ENCODE data around the gene COX6A2. TPM values are rescaled to one million over a fixed set of nuclear protein-coding genes. Genes with fewer than 3 reads are reported as not detected.

COX6A2 gene
- total RNA-seq, 1 experiment from 2014 or later = not detected

- Histone ChIP-seq H3K4me3 (no peak overlapping the region), H3K27ac (no peak overlapping the region), H3K4me1 (replicated peaks) (peaks cover 13% of the 10 kb centered on the region), H3K27me3 (replicated peaks) (no peaks in the 10 kb centered on the region), H3K9me3 (replicated peaks) (no peaks in the 10 kb centered on the region), H3K36me3 (peaks cover 19% of the 10 kb centered on the region)
- DNase-seq (ENCODE audit: low read depth in 1 of 2, low spot score in 2 of 2) = no peak
Observed at GRCh38 chr16:31467858-31468257, 39.7 kb upstream of the COX6A2 start.

- Histone ChIP-seq H3K27me3 (replicated peaks) (no peaks in the 10 kb centered on the region), H3K36me3 (peaks cover 17% of the 10 kb centered on the region), H3K4me3 (no peak overlapping the region), H3K4me1 (replicated peaks) (peaks cover 13% of the 10 kb centered on the region), H3K9me3 (replicated peaks) (no peaks in the 10 kb centered on the region), H3K27ac (no peak overlapping the region)
- DNase-seq (ENCODE audit: low read depth in 1 of 2, low spot score in 2 of 2) = no peak
Observed at GRCh38 chr16:31467151-31467773, 39.1 kb upstream of the COX6A2 start.

GRCh38 chr16:31466381-31466841 lies 38.3 kb upstream of the COX6A2 start:
- peaks cover 11% of the 10 kb centered on the region for H3K4me1 ChIP-seq (replicated peaks)
- no peaks in the 10 kb centered on the region for H3K9me3 ChIP-seq (replicated peaks)
- H3K27ac ChIP-seq = no peak overlapping the region
- DNase-seq (ENCODE audit: low read depth in 1 of 2, low spot score in 2 of 2) = no peak
- no peaks in the 10 kb centered on the region for H3K27me3 ChIP-seq (replicated peaks)
- no peak overlapping the region for H3K4me3 ChIP-seq
- peaks cover 18% of the 10 kb centered on the region for H3K36me3 ChIP-seq

- H3K27ac ChIP-seq = no peak overlapping the region
- H3K27me3 ChIP-seq (replicated peaks) = no peaks in the 10 kb centered on the region
- H3K4me1 ChIP-seq (replicated peaks) = peaks cover 6% of the 10 kb centered on the region
- peaks cover 18% of the 10 kb centered on the region for H3K36me3 ChIP-seq
- no peak overlapping the region for H3K4me3 ChIP-seq
- no peaks in the 10 kb centered on the region for H3K9me3 ChIP-seq (replicated peaks)
- no peak for DNase-seq (ENCODE audit: low read depth in 1 of 2, low spot score in 2 of 2)
Observed at GRCh38 chr16:31465788-31466370, 37.7 kb upstream of the COX6A2 start.

GRCh38 chr16:31464781-31465260 lies 36.7 kb upstream of the COX6A2 start:
- Histone ChIP-seq H3K27me3 (replicated peaks) (no peaks in the 10 kb centered on the region), H3K36me3 (peaks cover 18% of the 10 kb centered on the region), H3K27ac (no peak overlapping the region), H3K4me3 (no peak overlapping the region), H3K4me1 (replicated peaks) (peaks cover 7% of the 10 kb centered on the region), H3K9me3 (replicated peaks) (no peaks in the 10 kb centered on the region)
- DNase-seq (ENCODE audit: low read depth in 1 of 2, low spot score in 2 of 2) = no peak

- Histone ChIP-seq H3K4me1 (replicated peaks) (peaks cover 7% of the 10 kb centered on the region), H3K9me3 (replicated peaks) (no peaks in the 10 kb centered on the region), H3K27ac (no peak overlapping the region), H3K36me3 (peaks cover 20% of the 10 kb centered on the region), H3K4me3 (no peak overlapping the region), H3K27me3 (replicated peaks) (no peaks in the 10 kb centered on the region)
- no peak for DNase-seq (ENCODE audit: low read depth in 1 of 2, low spot score in 2 of 2)
Observed at GRCh38 chr16:31464348-31464769, 36.2 kb upstream of the COX6A2 start.

- Histone ChIP-seq H3K27me3 (replicated peaks) (no peaks in the 10 kb centered on the region), H3K27ac (no peak overlapping the region), H3K9me3 (replicated peaks) (no peaks in the 10 kb centered on the region), H3K36me3 (peaks cover 25% of the 10 kb centered on the region), H3K4me1 (replicated peaks) (peaks cover 19% of the 10 kb centered on the region), H3K4me3 (no peak overlapping the region)
- no peak for DNase-seq (ENCODE audit: low read depth in 1 of 2, low spot score in 2 of 2)
Observed at GRCh38 chr16:31461921-31462804, 34.0 kb upstream of the COX6A2 start.

GRCh38 chr16:31461201-31461920 lies 33.2 kb upstream of the COX6A2 start:
- H3K36me3 ChIP-seq = peaks cover 30% of the 10 kb centered on the region
- H3K27me3 ChIP-seq (replicated peaks) = no peaks in the 10 kb centered on the region
- peaks cover 20% of the 10 kb centered on the region for H3K4me1 ChIP-seq (replicated peaks)
- no peak overlapping the region for H3K27ac ChIP-seq
- DNase-seq (ENCODE audit: low read depth in 1 of 2, low spot score in 2 of 2) = no peak
- H3K4me3 ChIP-seq = no peak overlapping the region
- H3K9me3 ChIP-seq (replicated peaks) = no peaks in the 10 kb centered on the region

- peak overlapping the region; percentile 84 for H3K4me3 ChIP-seq
- peak; percentile 68 to 70 for DNase-seq (ENCODE audit: low read depth in 1 of 2, low spot score in 2 of 2)
- H3K36me3 ChIP-seq = peaks cover 30% of the 10 kb centered on the region
- H3K4me1 ChIP-seq (replicated peaks) = peaks cover 20% of the 10 kb centered on the region
- no peaks in the 10 kb centered on the region for H3K27me3 ChIP-seq (replicated peaks)
- peak overlapping the region; percentile 78 for H3K27ac ChIP-seq
- no peaks in the 10 kb centered on the region for H3K9me3 ChIP-seq (replicated peaks)
Observed at GRCh38 chr16:31460582-31461002, 32.4 kb upstream of the COX6A2 start.

- no peaks in the 10 kb centered on the region for H3K9me3 ChIP-seq (replicated peaks)
- H3K27ac ChIP-seq = peak overlapping the region; percentile 100
- peak overlapping the region; percentile 84 for H3K4me3 ChIP-seq
- H3K4me1 ChIP-seq (replicated peaks) = peaks cover 20% of the 10 kb centered on the region
- H3K36me3 ChIP-seq = peaks cover 25% of the 10 kb centered on the region
- DNase-seq (ENCODE audit: low read depth in 1 of 2, low spot score in 2 of 2) = peak; percentile 99 to 100
- H3K27me3 ChIP-seq (replicated peaks) = no peaks in the 10 kb centered on the region
Observed at GRCh38 chr16:31459687-31460581, 31.8 kb upstream of the COX6A2 start.

GRCh38 chr16:31458844-31459686 lies 30.9 kb upstream of the COX6A2 start, which contains the start of gene ARMC5:
Gene ARMC5 (plus strand): TSS chr16:31459501. CDS start chr16:31459525, 24 bp downstream.
- Histone ChIP-seq H3K4me1 (replicated peaks) (peaks cover 20% of the 10 kb centered on the region), H3K27ac (peak within 1 kb of the TSS; percentile 100), H3K36me3 (peaks cover 23% of the 10 kb centered on the region), H3K4me3 (peak within 1 kb of the TSS; percentile 84), H3K9me3 (replicated peaks) (no peaks in the 10 kb centered on the region), H3K27me3 (replicated peaks) (no peaks in the 10 kb centered on the region)
- peak; percentile 98 to 99 for DNase-seq (ENCODE audit: low read depth in 1 of 2, low spot score in 2 of 2)
